H1 (cell line): ENCODE results near the gene FMNL1. TPM values are rescaled to one million over a fixed set of nuclear protein-coding genes. Genes with fewer than 3 reads are reported as not detected.

Experiments
- CTCF ChIA-PET: fragments of 300-600 bp; sonication (Branson Sonifier 250); formaldehyde crosslinking; loops from one replicate; lab custom pipeline; 2021; ENCODE audit not compliant: partially characterized antibody; lab: Charles Lee
- POLR2A ChIA-PET: fragments of 300-600 bp; sonication (Branson Sonifier 250); formaldehyde crosslinking; loops from one replicate; lab custom pipeline; 2021; ENCODE audit warnings: inconsistent platforms; ENCODE audit not compliant: partially characterized antibody; lab: Charles Lee
- DNase-seq, 2 experiments: peaks; one replicate each; pipeline versions ENCODE4 v3.0.0 to v3.0.0-alpha.2; 2010 to 2022; ENCODE audit warnings: low spot score in 2 of 2, low read depth in 1 of 2, mixed read lengths in 1 of 2
- FAIRE-seq: peaks from 2 replicates; lab custom pipeline; 2011; peaks lifted over from hg19 to GRCh38; lab: Jason Lieb, UNC
- H2AFZ ChIP-seq: 2 replicates; pipeline ENCODE4 v1.8.1; 2012; ENCODE audit warnings: low read length, inconsistent platforms
- H2AK5ac ChIP-seq: 2 replicates; pipeline ENCODE4 v1.6.1; 2013; ENCODE audit warnings: low read depth, low read length
- H2BK120ac ChIP-seq: replicated peaks from 2 replicates; pipeline ENCODE3; 2013; ENCODE audit warnings: low read depth, low read length, inconsistent platforms
- H2BK12ac ChIP-seq: 2 replicates; pipeline ENCODE4 v1.6.1; 2013; ENCODE audit warnings: low read depth, low read length
- H2BK15ac ChIP-seq: 2 replicates; pipeline ENCODE4 v1.6.1; 2013; ENCODE audit warnings: low read length
- H2BK20ac ChIP-seq: 2 replicates; pipeline ENCODE4 v1.6.1; 2013; ENCODE audit warnings: low read length
- H2BK5ac ChIP-seq: 2 replicates; pipeline ENCODE4 v1.6.1; 2013; ENCODE audit warnings: low read depth, low read length
- H3K14ac ChIP-seq: 2 replicates; pipeline ENCODE4 v1.6.1; 2013; ENCODE audit warnings: inconsistent platforms; ENCODE audit not compliant: insufficient read length
- H3K18ac ChIP-seq: 2 replicates; pipeline ENCODE4 v1.6.1; 2013; ENCODE audit warnings: low read length; ENCODE audit errors: extremely low read depth
- H3K23ac ChIP-seq: 2 replicates; pipeline ENCODE4 v1.6.1; 2013; ENCODE audit warnings: inconsistent platforms; ENCODE audit not compliant: insufficient read length
- H3K23me2 ChIP-seq: 2 replicates; pipeline ENCODE4 v1.6.1; 2013; ENCODE audit warnings: low read depth, low read length
- H3K27ac ChIP-seq: 2 replicates; pipeline ENCODE4 v1.6.1; 2011; ENCODE audit warnings: low read depth, low read length, inconsistent platforms
- H3K27me3 ChIP-seq, 4 experiments: replicated peaks in 1 of 4; 1 replicate in 1 of 4; 2 replicates in 3 of 4; pipeline versions ENCODE4 v1.6.1 to v1.8.1; 2011 to 2013; ENCODE audit warnings: low read length in 3 of 4, mild to moderate bottlenecking in 3 of 4, inconsistent platforms in 2 of 4, mixed read lengths in 2 of 4, moderate library complexity in 1 of 4; ENCODE audit not compliant: control insufficient read depth in 3 of 4, insufficient read depth in 3 of 4; ENCODE audit errors: extremely low read depth in 1 of 4
- H3K36me3 ChIP-seq, 4 experiments: 2 replicates each; pipeline versions ENCODE4 v1.6.1 to v1.8.1; 2011 to 2013; ENCODE audit warnings: mild to moderate bottlenecking in 4 of 4, low read length in 3 of 4, moderate library complexity in 2 of 4, control low read depth in 1 of 4, inconsistent platforms in 1 of 4; ENCODE audit not compliant: insufficient read depth in 4 of 4, control insufficient read depth in 2 of 4
- H3K4ac ChIP-seq: replicated peaks from 2 replicates; pipeline ENCODE3; 2013; ENCODE audit warnings: low read length, low read depth, mixed read lengths, inconsistent platforms; ENCODE audit not compliant: insufficient read length
- H3K4me1 ChIP-seq, 4 experiments: replicated peaks in 1 of 4; 1 replicate in 1 of 4; 2 replicates in 3 of 4; pipeline versions ENCODE4 v1.6.1 to v1.8.1; 2011 to 2013; ENCODE audit warnings: low read length in 3 of 4, inconsistent platforms in 2 of 4, mixed read lengths in 1 of 4; ENCODE audit not compliant: insufficient read depth in 4 of 4, control insufficient read depth in 3 of 4
- H3K4me2 ChIP-seq, 2 experiments: 2 replicates each; pipeline versions ENCODE4 v1.6.1 to v1.8.1; 2011 to 2013; ENCODE audit warnings: low read depth in 2 of 2, low read length in 2 of 2, control low read depth in 1 of 2, inconsistent platforms in 1 of 2, mild to moderate bottlenecking in 1 of 2; ENCODE audit not compliant: insufficient read depth in 1 of 2
- H3K4me3 ChIP-seq, 4 experiments: fragments of 200-600, 300-600 bp in 1 of 4; sonication (generic), shearing (Covaris generic), sonication (Bioruptor Twin) in 1 of 4; 2 replicates each; pipeline versions ENCODE4 v1.5.1 to v1.8.1; 2011 to 2016; ENCODE audit warnings: low read length in 4 of 4, low read depth in 3 of 4, control low read depth in 2 of 4, inconsistent platforms in 2 of 4, mild to moderate bottlenecking in 2 of 4, mixed read lengths in 1 of 4, moderate library complexity in 1 of 4; ENCODE audit not compliant: insufficient read depth in 2 of 4; ENCODE audit errors: extremely low read depth in 1 of 4
- H3K56ac ChIP-seq: replicated peaks from 2 replicates; pipeline ENCODE3; 2013; ENCODE audit warnings: low read depth, mild to moderate bottlenecking, mixed read lengths, low read length, inconsistent platforms; ENCODE audit not compliant: insufficient read length
- H3K79me1 ChIP-seq: 2 replicates; pipeline ENCODE4 v1.6.1; 2013; ENCODE audit warnings: low read depth, low read length, control low read depth
- H3K79me2 ChIP-seq, 2 experiments: 2 replicates each; pipeline versions ENCODE4 v1.6.1 to v1.8.1; 2012 to 2013; ENCODE audit warnings: low read length in 2 of 2, mild to moderate bottlenecking in 2 of 2, inconsistent platforms in 1 of 2; ENCODE audit not compliant: insufficient read depth in 2 of 2, control insufficient read depth in 1 of 2
- H3K9ac ChIP-seq, 4 experiments: replicated peaks in 1 of 4; 1 replicate in 1 of 4; 2 replicates in 3 of 4; pipeline versions ENCODE4 v1.6.1 to v1.8.1; 2011 to 2013; ENCODE audit warnings: low read depth in 3 of 4, low read length in 3 of 4, control low read depth in 2 of 4, mild to moderate bottlenecking in 2 of 4, moderate library complexity in 2 of 4, inconsistent platforms in 1 of 4; ENCODE audit errors: extremely low read depth in 1 of 4
- H3K9me3 ChIP-seq, 2 experiments: 2 replicates each; pipeline versions ENCODE4 v1.6.1 to v1.8.1; 2012 to 2013; ENCODE audit warnings: mild to moderate bottlenecking in 2 of 2, moderate library complexity in 2 of 2, control low read depth in 1 of 2, inconsistent platforms in 1 of 2, low read depth in 1 of 2, low read length in 1 of 2, mixed read lengths in 1 of 2; ENCODE audit not compliant: insufficient read depth in 2 of 2
- H4K20me1 ChIP-seq, 2 experiments: replicated peaks in 1 of 2; 2 replicates each; pipeline versions ENCODE3 to v1.8.1; 2011 to 2013; ENCODE audit warnings: inconsistent platforms in 2 of 2, low read length in 2 of 2, mild to moderate bottlenecking in 1 of 2; ENCODE audit not compliant: insufficient read depth in 2 of 2, control insufficient read depth in 1 of 2
- H4K5ac ChIP-seq: 2 replicates; pipeline ENCODE4 v1.6.1; 2013; ENCODE audit warnings: low read length, low read depth, mixed read lengths, inconsistent platforms; ENCODE audit not compliant: insufficient read length
- H4K8ac ChIP-seq: 2 replicates; pipeline ENCODE4 v1.8.0; 2013; ENCODE audit warnings: mild to moderate bottlenecking, moderate library complexity, low read length, inconsistent platforms; ENCODE audit not compliant: insufficient read depth; ENCODE audit errors: extremely low read depth
- H4K91ac ChIP-seq: replicated peaks from 2 replicates; pipeline ENCODE3; 2013; ENCODE audit warnings: low read length, mixed read lengths, inconsistent platforms; ENCODE audit not compliant: insufficient read length
- CBX8 ChIP-seq: fragments of 300-800, 300-1000 bp; sonication (generic); IDR thresholded peaks from 2 replicates; pipeline ENCODE4 v1.7.1; 2016; ENCODE audit warnings: low read depth, low read length, borderline replicate concordance
- CTBP2 ChIP-seq: IDR thresholded peaks from 2 replicates; pipeline ENCODE4 v1.7.0; 2011; ENCODE audit warnings: borderline replicate concordance, mild to moderate bottlenecking, moderate library complexity, mixed read lengths, low read length; ENCODE audit not compliant: insufficient read depth, insufficient read length
- HDAC2 ChIP-seq, 2 experiments: fragments of 300-600 bp in 1 of 2; sonication (generic) in 1 of 2; IDR thresholded peaks; 2 replicates each; pipeline ENCODE4 v1.6.1; 2011 to 2012; ENCODE audit warnings: low read depth in 2 of 2, low read length in 2 of 2, mild to moderate bottlenecking in 2 of 2, moderate library complexity in 2 of 2, borderline replicate concordance in 1 of 2, inconsistent platforms in 1 of 2
- JUN ChIP-seq: IDR thresholded peaks from 2 replicates; pipeline ENCODE4 v1.6.1; 2011; ENCODE audit warnings: low read depth, mild to moderate bottlenecking, improper control_type of control experiment, low read length
- MAFK ChIP-seq: IDR thresholded peaks from 2 replicates; pipeline ENCODE4 v1.6.1; 2012; ENCODE audit warnings: low read depth, mild to moderate bottlenecking, improper control_type of control experiment, low read length
- PHF8 ChIP-seq: fragments of 200-600 bp; sonication (generic); conservative IDR thresholded peaks from 2 replicates; pipeline ENCODE4 v1.7.1; 2012; ENCODE audit warnings: low read depth, mild to moderate bottlenecking, inconsistent platforms, low read length, moderate library complexity
- POU5F1 ChIP-seq: IDR thresholded peaks from 2 replicates; pipeline ENCODE4 v1.6.1; 2011; ENCODE audit warnings: low read depth, mild to moderate bottlenecking, low read length, moderate library complexity
- RBBP5 ChIP-seq: IDR thresholded peaks from 2 replicates; pipeline ENCODE4 v1.7.1; 2012; ENCODE audit warnings: low read depth, mild to moderate bottlenecking, inconsistent platforms, low read length, moderate library complexity, borderline replicate concordance
- SAP30 ChIP-seq: fragments of 300-600 bp; sonication (generic); IDR thresholded peaks from 2 replicates; pipeline ENCODE4 v1.7.1; 2012; ENCODE audit warnings: low read length, moderate library complexity, mild to moderate bottlenecking, inconsistent platforms; ENCODE audit not compliant: insufficient read depth, insufficient replicate concordance
- TAF1 ChIP-seq: IDR thresholded peaks from 2 replicates; pipeline ENCODE4 v1.6.1; 2011; ENCODE audit warnings: mild to moderate bottlenecking, low read depth, low read length
- WGBS, 2 experiments: shearing (Covaris generic) in 1 of 2; methylation state at CpG; one replicate each; pipeline versions ENCODE4 v1.1.6 to v1.1.7; 2013 to 2015; ENCODE audit warnings: low lambda C conversion rate in 2 of 2, mixed read lengths in 2 of 2, inconsistent platforms in 1 of 2, low coverage in 1 of 2, missing lambda C conversion rate in 1 of 2; ENCODE audit not compliant: insufficient replicate concordance in 2 of 2, insufficient coverage in 1 of 2, insufficient read length in 1 of 2; ENCODE audit errors: extremely low coverage in 1 of 2, missing lambda C conversion rate in 1 of 2; 5-methylcytosine and 5-hydroxymethylcytosine counted together
- polyA plus RNA-seq, 7 experiments: library from polyadenylated mRNA; depleted of rRNA in 3 of 7; stranded (reverse) in 5 of 7; unstranded in 2 of 7; fragments of >200 nt in 5 of 7; fragments of 200-250 nt in 2 of 7; gene quantifications; 1 replicate in 5 of 7; 2 replicates in 1 of 7; 4 replicates in 1 of 7; pipeline versions ENCODE4 v1.2.1 to v1.2.3, GENCODE V29; 2011 to 2013; ENCODE audit warnings: missing spikeins in 2 of 7, mixed read lengths in 2 of 7
- total RNA-seq: library from RNA; stranded (reverse); fragmentation: NEBNext Ultra II Directional; extraction: Animal tissue kit (Norgen Biotek cat#: 25700); gene quantifications from 2 replicates; pipeline ENCODE4 v1.2.1, GENCODE V29; 2021
- TF ChIP-seq, protein P1 (sequence below): IDR thresholded peaks from 2 replicates; pipeline ENCODE4 v1.6.1; 2011; ENCODE audit warnings: low read length, improper control_type of control experiment

The FMNL1 gene
- total and polyA plus RNA-seq, 2 of the 8 experiments (the other 6 are each of a cell fraction or from before 2014, with no cell fraction given), result 2.5 to 8.6 TPM

DNA sequence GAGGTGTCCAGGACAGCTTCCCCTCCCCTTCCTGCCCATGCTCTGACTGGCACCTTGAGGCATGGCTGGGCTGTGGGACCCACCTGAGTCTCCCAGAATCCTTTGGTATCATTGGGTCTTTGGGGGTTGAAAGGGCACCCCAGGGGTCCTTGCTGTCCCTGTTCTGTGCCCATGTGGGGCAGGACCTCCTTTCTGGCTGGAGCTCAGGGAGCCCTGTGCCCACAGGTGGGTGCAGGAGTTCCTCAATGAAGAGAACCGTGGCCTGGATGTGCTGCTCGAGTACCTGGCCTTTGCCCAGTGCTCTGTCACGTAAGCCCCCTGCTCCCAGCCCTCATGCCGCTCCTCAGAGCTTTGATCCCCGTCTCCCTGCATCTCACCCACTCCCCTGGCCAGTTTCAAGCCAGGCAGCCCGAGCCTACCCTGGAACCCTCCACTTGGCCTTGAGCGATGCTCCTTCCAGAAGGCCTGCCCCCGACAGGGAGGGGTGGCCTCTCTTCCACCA, 11.8 kb downstream of the FMNL1 start:
- Histone ChIP-seq H2BK5ac (no peak overlapping the region), H3K14ac (no peak overlapping the region), H3K9me3 (no peaks in the 10 kb centered on the region), H3K56ac (no peak overlapping the region), H3K27me3 (peaks cover 0 to 13% (median 2%) of the 10 kb centered on the region in 4 experiments; a peak in 4 of 7 replicates), H4K5ac (no peak overlapping the region), H2BK20ac (no peak overlapping the region), H3K23ac (no peak overlapping the region), H3K23me2 (no peaks in the 10 kb centered on the region), H4K91ac (no peak overlapping the region), H2AFZ (no peak overlapping the region), H3K4me3 (no peak overlapping the region), H2BK120ac (no peak overlapping the region), H3K79me1 (no peaks in the 10 kb centered on the region), H3K79me2 (no peaks in the 10 kb centered on the region), H3K4me2 (no peak overlapping the region), H2BK12ac (no peak overlapping the region), H2BK15ac (no peak overlapping the region), H3K36me3 (no peaks in the 10 kb centered on the region), H3K18ac (no peak overlapping the region), H4K20me1 (peaks cover 0 to 3% of the 10 kb centered on the region in 2 experiments), H3K9ac (no peak overlapping the region), H3K4me1 (peaks cover 6 to 26% (median 14%) of the 10 kb centered on the region in 4 experiments), H4K8ac (peak overlapping the region; percentile 25; the same call in 1 of the 2 replicates), H3K4ac (no peak overlapping the region), H3K27ac (no peak overlapping the region), H2AK5ac (no peak overlapping the region)
- TF ChIP-seq CTBP2, result no peak
- no peak for TF ChIP-seq RBBP5
- TF ChIP-seq SAP30, result no peak
- TF ChIP-seq JUN, result no peak
- TF ChIP-seq HDAC2 (IDR thresholded peaks at IDR 0.05; ENCODE audit: borderline replicate concordance in 1 of 2, low read depth in 2 of 2, low read length in 2 of 2), result no peak
- TF ChIP-seq, protein P1, sequence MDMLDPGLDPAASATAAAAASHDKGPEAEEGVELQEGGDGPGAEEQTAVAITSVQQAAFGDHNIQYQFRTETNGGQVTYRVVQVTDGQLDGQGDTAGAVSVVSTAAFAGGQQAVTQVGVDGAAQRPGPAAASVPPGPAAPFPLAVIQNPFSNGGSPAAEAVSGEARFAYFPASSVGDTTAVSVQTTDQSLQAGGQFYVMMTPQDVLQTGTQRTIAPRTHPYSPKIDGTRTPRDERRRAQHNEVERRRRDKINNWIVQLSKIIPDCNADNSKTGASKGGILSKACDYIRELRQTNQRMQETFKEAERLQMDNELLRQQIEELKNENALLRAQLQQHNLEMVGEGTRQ, result no peak
- TF ChIP-seq POU5F1, result no peak
- TF ChIP-seq TAF1, result no peak
- TF ChIP-seq MAFK, result no peak
- TF ChIP-seq PHF8, result no peak
- no peak for TF ChIP-seq CBX8
- 90% methylated on average over 8 of the region's 8 CpGs; no CpG with 5 or more reads in 1 of the 2 experiments for WGBS, 2 experiments
- CTCF ChIA-PET, result interaction anchor here (0.5 to 22.1 kb wide), 6 partner anchors 11 to 160 kb away, joined by 3 to 362 read pairs (median 112); partner anchors contain the start of gene FMNL1
- no peak for DNase-seq
- no peak for FAIRE-seq
- POLR2A ChIA-PET, result interaction anchor here (1.1 kb wide), 1 partner anchor 11 kb away, joined by 3 read pairs; the partner anchor contains the start of gene FMNL1
